Uterus (tissue), 4 donors: ENCODE measurements around the gene BAHD1. TPM values are rescaled to one million over a fixed set of nuclear protein-coding genes. Genes with fewer than 3 reads are reported as not detected.

ENCODE experiments used
- DNase-seq, 2 donors: peaks; one replicate each; pipeline ENCODE4 v3.0.0-alpha.2; 2019 to 2020
- H3K27ac ChIP-seq, 2 donors: fragments of 200-600 bp; sonication (generic); 1 replicate in 1 of 2; 2 replicates in 1 of 2; pipeline ENCODE4 v1.5.1; 2016 to 2018
- H3K27me3 ChIP-seq, 2 donors: fragments of 200-600 bp; sonication (generic); one replicate each; pipeline ENCODE4 v1.5.1; 2018 to 2019; ENCODE audit warnings: control low read depth in 1 of 2
- H3K36me3 ChIP-seq, 2 donors: fragments of 200-600 bp; sonication (generic); one replicate each; pipeline ENCODE4 v1.5.1; 2019; ENCODE audit warnings: control low read depth in 1 of 2
- H3K4me1 ChIP-seq, 2 donors: fragments of 200-600 bp; sonication (generic); one replicate each; pipeline ENCODE4 v1.5.1; 2018 to 2019; ENCODE audit warnings: control low read depth in 1 of 2
- H3K4me3 ChIP-seq, 2 donors: fragments of 200-600 bp; sonication (generic); 1 replicate in 1 of 2; 2 replicates in 1 of 2; pipeline ENCODE4 v1.5.1; 2018 to 2019; ENCODE audit warnings: mild to moderate bottlenecking in 1 of 2
- H3K9me3 ChIP-seq, 2 donors: fragments of 200-600 bp; sonication (generic); one replicate each; pipeline ENCODE4 v1.5.1; 2019; ENCODE audit warnings: control low read depth in 1 of 2
- CTCF ChIP-seq, 4 experiments: fragments of 200-600 bp in 2 of 4; fragments of 450-650 bp in 2 of 4; sonication (generic) in 2 of 4; IDR thresholded peaks; one replicate each; pipeline ENCODE4 v1.5.1; 2016 to 2019; ENCODE audit warnings: antibody characterized with exemption in 4 of 4, mild to moderate bottlenecking in 2 of 4, moderate library complexity in 1 of 4
- POLR2A ChIP-seq, 2 donors: fragments of 450-650 bp; IDR thresholded peaks; one replicate each; pipeline ENCODE4 v1.6.1; 2016; ENCODE audit warnings: antibody characterized with exemption in 2 of 2, mild to moderate bottlenecking in 1 of 2, moderate library complexity in 1 of 2
- intact Hi-C: fragments of 100-400 bp; cut with DNase I; formaldehyde crosslinking; loops from one replicate; pipeline ENCODE4 v1.15.1; 2023; ENCODE audit warnings: low total_unique reads
- total RNA-seq, 4 donors: library from RNA; depleted of rRNA in 3 of 4; stranded (reverse); fragments of >200 nt in 3 of 4; gene quantifications; one replicate each; pipeline versions ENCODE4 v1.1.0 to v1.2.4, GENCODE V29; 2014 to 2023
- donor health status: DM: yes; HTN: yes; CAD: no.

The BAHD1 gene
- total RNA-seq, 4 donors from 2014 or later, result 5.0 to 35.5 (median 10.5) TPM

GRCh38 chr15:40418126-40418525 lies 22.6 kb upstream of the BAHD1 start:
- Histone ChIP-seq H3K4me3 (no peak overlapping the region), H3K4me1 (peaks cover 0 to 4% of the 10 kb centered on the region in 2 donors), H3K9me3 (no peaks in the 10 kb centered on the region), H3K36me3 (no peaks in the 10 kb centered on the region), H3K27me3 (no peaks in the 10 kb centered on the region), H3K27ac (no peak overlapping the region)
- intact Hi-C loops, result no loop called here
- TF ChIP-seq POLR2A (IDR thresholded peaks at IDR 0.05), result no peak
- no peak for TF ChIP-seq CTCF (IDR thresholded peaks at IDR 0.05)
- DNase-seq, result no peak

- no peak overlapping the region for H3K27ac ChIP-seq
- H3K4me1 ChIP-seq, result peaks cover 0 to 4% of the 10 kb centered on the region in 2 donors
- DNase-seq, result no peak
- H3K4me3 ChIP-seq, result no peak overlapping the region
- intact Hi-C loops, result loop anchor here (5.0 kb wide), 1 partner anchor 143 kb away; no protein-coding TSS in a partner anchor
- TF ChIP-seq POLR2A (IDR thresholded peaks at IDR 0.05), result no peak
- TF ChIP-seq CTCF (IDR thresholded peaks at IDR 0.05), result no peak
- H3K27me3 ChIP-seq, result no peaks in the 10 kb centered on the region
- no peaks in the 10 kb centered on the region for H3K9me3 ChIP-seq
- H3K36me3 ChIP-seq, result no peaks in the 10 kb centered on the region
Observed at GRCh38 chr15:40420071-40420713, 20.6 kb upstream of the BAHD1 start.

- Histone ChIP-seq H3K9me3 (no peaks in the 10 kb centered on the region), H3K4me3 (no peak overlapping the region), H3K27ac (no peak overlapping the region), H3K36me3 (no peaks in the 10 kb centered on the region), H3K27me3 (no peaks in the 10 kb centered on the region), H3K4me1 (peaks cover 0 to 4% of the 10 kb centered on the region in 2 donors)
- intact Hi-C loops, result loop anchor here (5.0 kb wide), 1 partner anchor 143 kb away; no protein-coding TSS in a partner anchor
- no peak for TF ChIP-seq CTCF (IDR thresholded peaks at IDR 0.05)
- no peak for DNase-seq
Observed at GRCh38 chr15:40420793-40421192, 20.0 kb upstream of the BAHD1 start.

- H3K27me3 ChIP-seq, result no peaks in the 10 kb centered on the region
- H3K4me1 ChIP-seq, result peaks cover 0 to 4% of the 10 kb centered on the region in 2 donors
- peak; percentile 61 to 75 for DNase-seq
- TF ChIP-seq POLR2A (IDR thresholded peaks at IDR 0.05), result peak in 1 of 2 donors; percentile 22
- TF ChIP-seq CTCF (IDR thresholded peaks at IDR 0.05), result peak; percentile 88 to 97 (median 94)
- intact Hi-C loops, result loop anchor here (5.0 kb wide), 1 partner anchor 144 kb away; no protein-coding TSS in a partner anchor
- H3K4me3 ChIP-seq, result no peak overlapping the region
- no peaks in the 10 kb centered on the region for H3K9me3 ChIP-seq
- no peak overlapping the region for H3K27ac ChIP-seq
- H3K36me3 ChIP-seq, result no peaks in the 10 kb centered on the region
Observed at GRCh38 chr15:40421246-40422157, 19.3 kb upstream of the BAHD1 start.
